Thoracic aorta (tissue), 2 donors: ENCODE data around the gene ATG7. TPM values are rescaled to one million over a fixed set of nuclear protein-coding genes. Genes with fewer than 3 reads are reported as not detected.
A peak's percentile ranks its signal among the peaks of the same experiment; 100 is the strongest.

ENCODE experiments used
- ATAC-seq: fragments of 150-250 bp; one replicate; pipeline ENCODE4 v1.8.0; 2017; ENCODE audit warnings: low read depth; ENCODE audit not compliant: insufficient number of reproducible peaks, low FRiP score
- DNase-seq: peaks from one replicate; pipeline ENCODE4 v3.0.0-alpha.2; 2020; ENCODE audit warnings: low spot score
- H3K27ac ChIP-seq, 2 donors: fragments of 200-600 bp; sonication (generic); 1 replicate in 1 of 2; 2 replicates in 1 of 2; pipeline ENCODE4 v1.5.1; 2016; ENCODE audit warnings: mild to moderate bottlenecking in 2 of 2, moderate library complexity in 2 of 2
- H3K27me3 ChIP-seq: fragments of 200-600 bp; sonication (generic); replicated peaks from 2 replicates; pipeline ENCODE4 v1.6.0; 2016; ENCODE audit warnings: mild to moderate bottlenecking; ENCODE audit not compliant: insufficient read depth
- H3K36me3 ChIP-seq: fragments of 200-600 bp; sonication (generic); one replicate; pipeline ENCODE4 v1.5.1; 2016
- H3K4me1 ChIP-seq, 2 donors: fragments of 200-600 bp; sonication (generic); 1 replicate in 1 of 2; 2 replicates in 1 of 2; pipeline versions ENCODE4 v1.5.1 to v1.6.0; 2016; ENCODE audit warnings: low read depth in 2 of 2, mild to moderate bottlenecking in 1 of 2; ENCODE audit not compliant: control insufficient read depth in 1 of 2
- H3K4me3 ChIP-seq: fragments of 200-600 bp; sonication (generic); 2 replicates; pipeline ENCODE4 v1.5.1; 2016; ENCODE audit warnings: mild to moderate bottlenecking
- H3K9me3 ChIP-seq: fragments of 200-600 bp; sonication (generic); 2 replicates; pipeline ENCODE4 v1.5.1; 2016
- CTCF ChIP-seq: fragments of 200-600 bp; sonication (generic); IDR thresholded peaks from one replicate; pipeline ENCODE4 v1.5.1; 2019; ENCODE audit warnings: antibody characterized with exemption
- total RNA-seq, 2 donors: library from RNA; depleted of rRNA; stranded (reverse); fragments of >200 nt; gene quantifications; one replicate each; pipeline versions ENCODE4 v1.1.0 to v1.2.3, GENCODE V29; 2016

ATG7 gene
- total RNA-seq, 2 donors from 2014 or later = 56.6 to 88.3 TPM

- TF ChIP-seq CTCF = no peak
These were observed 310.2 kb downstream of the ATG7 start for GRCh38 chr3:11582191-11582968.

GRCh38 chr3:11583235-11583634, 311.0 kb downstream of the ATG7 start:
- no peaks in the 10 kb centered on the region for H3K27me3 ChIP-seq
- peaks cover 46 to 65% of the 10 kb centered on the region in 2 donors for H3K4me1 ChIP-seq
- no peak for DNase-seq
- H3K4me3 ChIP-seq = peak overlapping the region; percentile 47
- no peaks in the 10 kb centered on the region for H3K9me3 ChIP-seq
- no peaks in the 10 kb centered on the region for H3K36me3 ChIP-seq
- ATAC-seq = no peak
- no peak for TF ChIP-seq CTCF
- H3K27ac ChIP-seq = peak overlapping the region; percentile 43 to 57

More at GRCh38 chr3:11582191-11582968, 310.2 kb downstream of the ATG7 start:
- H3K4me3 ChIP-seq = peak overlapping the region; percentile 47
- no peaks in the 10 kb centered on the region for H3K36me3 ChIP-seq
- H3K4me1 ChIP-seq = peaks cover 39 to 56% of the 10 kb centered on the region in 2 donors
- no peaks in the 10 kb centered on the region for H3K27me3 ChIP-seq
- H3K27ac ChIP-seq = peak overlapping the region; percentile 43 to 57
- H3K9me3 ChIP-seq = no peaks in the 10 kb centered on the region
- no peak for DNase-seq
- no peak for ATAC-seq

GRCh38 chr3:11583638-11584046, 311.4 kb downstream of the ATG7 start:
- DNase-seq = no peak
- H3K4me1 ChIP-seq = peaks cover 49 to 69% of the 10 kb centered on the region in 2 donors
- H3K36me3 ChIP-seq = no peaks in the 10 kb centered on the region
- H3K27me3 ChIP-seq = no peaks in the 10 kb centered on the region
- TF ChIP-seq CTCF = no peak
- H3K4me3 ChIP-seq = no peak overlapping the region
- peak overlapping the region; percentile 43 to 57 for H3K27ac ChIP-seq
- H3K9me3 ChIP-seq = no peaks in the 10 kb centered on the region
- no peak for ATAC-seq

- no peak for ATAC-seq
- no peaks in the 10 kb centered on the region for H3K27me3 ChIP-seq
- no peak overlapping the region for H3K27ac ChIP-seq
- H3K4me3 ChIP-seq = no peak overlapping the region
- no peak for TF ChIP-seq CTCF
- H3K9me3 ChIP-seq = no peaks in the 10 kb centered on the region
- no peaks in the 10 kb centered on the region for H3K36me3 ChIP-seq
- H3K4me1 ChIP-seq = peaks cover 55 to 78% of the 10 kb centered on the region in 2 donors
- DNase-seq = no peak
These were observed 312.4 kb downstream of the ATG7 start for GRCh38 chr3:11584570-11584969.

- peak overlapping the region; percentile 43 to 78 for H3K27ac ChIP-seq
- peak overlapping the region; percentile 38 for H3K4me3 ChIP-seq
- TF ChIP-seq CTCF = no peak
- no peaks in the 10 kb centered on the region for H3K36me3 ChIP-seq
- H3K9me3 ChIP-seq = no peaks in the 10 kb centered on the region
- H3K27me3 ChIP-seq = no peaks in the 10 kb centered on the region
- ATAC-seq = no peak
- H3K4me1 ChIP-seq = peaks cover 65 to 88% of the 10 kb centered on the region in 2 donors
- no peak for DNase-seq
These were observed 315.6 kb downstream of the ATG7 start for GRCh38 chr3:11587766-11588165.
